CD8-positive, alpha-beta memory T cell (primary cell): ENCODE data around the gene TNP1. TPM values are rescaled to one million over a fixed set of nuclear protein-coding genes. Genes with fewer than 3 reads are reported as not detected.

Experiments used
- CTCF ChIA-PET: fragments of 350-600 bp; sonication (Branson Sonifier 250); formaldehyde crosslinking; loops from one replicate; lab custom pipeline; 2021; ENCODE audit warnings: antibody characterized with exemption; lab: Charles Lee
- POLR2A ChIA-PET: fragments of 350-600 bp; sonication (Branson Sonifier 250); formaldehyde crosslinking; loops from one replicate; lab custom pipeline; 2021; ENCODE audit warnings: antibody characterized with exemption; lab: Charles Lee
- DNase-seq, 5 donors: peaks; one replicate each; pipeline versions ENCODE4 v3.0.0 to v3.0.0-alpha.2; 2020 to 2022; ENCODE audit warnings: mixed read lengths in 1 of 5
- H3K27ac ChIP-seq: one replicate; pipeline ENCODE4 v1.7.0; 2013; ENCODE audit warnings: low read depth, mild to moderate bottlenecking, low read length, moderate library complexity
- H3K27me3 ChIP-seq: 2 replicates; pipeline ENCODE4 v1.7.0; 2013; ENCODE audit warnings: low read length, mild to moderate bottlenecking; ENCODE audit not compliant: insufficient read depth, poor library complexity, severe bottlenecking
- H3K36me3 ChIP-seq: 2 replicates; pipeline ENCODE4 v1.7.0; 2013; ENCODE audit warnings: mild to moderate bottlenecking, low read length, moderate library complexity; ENCODE audit not compliant: insufficient read depth
- H3K4me1 ChIP-seq: 2 replicates; pipeline ENCODE4 v1.7.0; 2013; ENCODE audit warnings: mild to moderate bottlenecking, low read length, moderate library complexity; ENCODE audit not compliant: insufficient read depth
- H3K4me3 ChIP-seq: 2 replicates; pipeline ENCODE4 v1.7.0; 2013; ENCODE audit warnings: mild to moderate bottlenecking, low read length
- H3K9me3 ChIP-seq: 2 replicates; pipeline ENCODE4 v1.7.0; 2013; ENCODE audit warnings: mild to moderate bottlenecking, low read length
- H3K27ac Mint-ChIP-seq, 8 donors: one replicate each; pipeline ENCODE4 v1.8.0; 2020 to 2021; ENCODE audit warnings: mixed read lengths in 8 of 8, mild to moderate bottlenecking in 6 of 8, inconsistent platforms in 3 of 8, moderate library complexity in 3 of 8
- H3K27me3 Mint-ChIP-seq, 2 donors: one replicate each; pipeline ENCODE4 v1.8.0; 2020 to 2021; ENCODE audit warnings: mixed read lengths in 2 of 2, mild to moderate bottlenecking in 1 of 2, moderate library complexity in 1 of 2
- H3K36me3 Mint-ChIP-seq, 3 donors: one replicate each; pipeline ENCODE4 v1.8.0; 2020 to 2021; ENCODE audit warnings: mixed read lengths in 3 of 3, inconsistent platforms in 1 of 3, mild to moderate bottlenecking in 1 of 3
- H3K4me1 Mint-ChIP-seq, 3 donors: one replicate each; pipeline ENCODE4 v1.8.0; 2020 to 2021; ENCODE audit warnings: mixed read lengths in 3 of 3, inconsistent platforms in 1 of 3, mild to moderate bottlenecking in 1 of 3
- H3K4me3 Mint-ChIP-seq, 7 donors: one replicate each; pipeline ENCODE4 v1.8.0; 2020 to 2021; ENCODE audit warnings: mixed read lengths in 7 of 7, mild to moderate bottlenecking in 6 of 7, moderate library complexity in 4 of 7, inconsistent platforms in 2 of 7
- H3K9me3 Mint-ChIP-seq, 5 donors: one replicate each; pipeline ENCODE4 v1.8.0; 2020 to 2022; ENCODE audit warnings: mixed read lengths in 5 of 5, mild to moderate bottlenecking in 3 of 5, moderate library complexity in 2 of 5, inconsistent platforms in 1 of 5
- polyA plus RNA-seq: library from polyadenylated mRNA; unstranded; fragments of 300-500 nt; fragmentation: Illumina TruSeq; gene quantifications from one replicate; pipeline ENCODE4 v1.2.3, GENCODE V29; 2021
- total RNA-seq, 2 experiments: library from RNA; stranded (reverse); gene quantifications; one replicate each; pipeline ENCODE4 v1.2.3, GENCODE V29; 2021

Gene TNP1
- total and polyA plus RNA-seq, 3 experiments from 2014 or later: not detected

GRCh38 chr2:216881411-216881810 lies 21.5 kb upstream of the TNP1 start:
- no peaks in the 10 kb centered on the region for H3K36me3 Mint-ChIP-seq
- peaks cover 4 to 16% of the 10 kb centered on the region in 2 donors for H3K27me3 Mint-ChIP-seq
- no peak overlapping the region for H3K27ac Mint-ChIP-seq
- peaks cover 0 to 5% (median 0%) of the 10 kb centered on the region in 3 donors for H3K4me1 Mint-ChIP-seq
- Histone ChIP-seq H3K36me3 (no peaks in the 10 kb centered on the region), H3K4me1 (peaks cover 6% of the 10 kb centered on the region), H3K9me3 (no peaks in the 10 kb centered on the region), H3K27me3 (no peaks in the 10 kb centered on the region), H3K4me3 (no peak overlapping the region), H3K27ac (peak overlapping the region; percentile 9)
- CTCF ChIA-PET: no interaction called here
- no peak for DNase-seq
- peaks cover 0 to 3% (median 0%) of the 10 kb centered on the region in 5 donors for H3K9me3 Mint-ChIP-seq
- H3K4me3 Mint-ChIP-seq: no peak overlapping the region
- POLR2A ChIA-PET: no interaction called here

GRCh38 chr2:216880509-216881184 lies 20.8 kb upstream of the TNP1 start:
- H3K27me3 ChIP-seq: no peaks in the 10 kb centered on the region
- Mint-ChIP-seq H3K27ac (peak overlapping the region in 1 of 8 donors; percentile 75), H3K36me3 (no peaks in the 10 kb centered on the region), H3K4me1 (peaks cover 0 to 5% (median 0%) of the 10 kb centered on the region in 3 donors), H3K27me3 (peaks cover 4 to 16% of the 10 kb centered on the region in 2 donors), H3K4me3 (no peak overlapping the region), H3K9me3 (peaks cover 0 to 3% (median 0%) of the 10 kb centered on the region in 5 donors)
- CTCF ChIA-PET: no interaction called here
- H3K4me1 ChIP-seq: peaks cover 6% of the 10 kb centered on the region
- H3K36me3 ChIP-seq: no peaks in the 10 kb centered on the region
- POLR2A ChIA-PET: no interaction called here
- no peaks in the 10 kb centered on the region for H3K9me3 ChIP-seq
- DNase-seq: no peak
- no peak overlapping the region for H3K4me3 ChIP-seq
- H3K27ac ChIP-seq: peak overlapping the region; percentile 32

- H3K4me1 ChIP-seq: peaks cover 6% of the 10 kb centered on the region
- Mint-ChIP-seq H3K4me1 (peaks cover 0 to 5% (median 0%) of the 10 kb centered on the region in 3 donors), H3K9me3 (peaks cover 0 to 3% (median 0%) of the 10 kb centered on the region in 5 donors), H3K27ac (peak overlapping the region in 1 of 8 donors; percentile 23), H3K4me3 (no peak overlapping the region), H3K27me3 (peaks cover 4 to 20% of the 10 kb centered on the region in 2 donors), H3K36me3 (no peaks in the 10 kb centered on the region)
- no peak overlapping the region for H3K4me3 ChIP-seq
- ChIA-PET POLR2A (no interaction called here), CTCF (no interaction called here)
- no peaks in the 10 kb centered on the region for H3K27me3 ChIP-seq
- DNase-seq: no peak
- H3K27ac ChIP-seq: peak overlapping the region; percentile 32
- no peaks in the 10 kb centered on the region for H3K36me3 ChIP-seq
- no peaks in the 10 kb centered on the region for H3K9me3 ChIP-seq
These were observed 20.1 kb upstream of the TNP1 start for GRCh38 chr2:216879727-216880508.

GRCh38 chr2:216878072-216878471 lies 18.2 kb upstream of the TNP1 start:
- H3K9me3 ChIP-seq: no peaks in the 10 kb centered on the region
- no peak overlapping the region for H3K27ac ChIP-seq
- H3K27me3 Mint-ChIP-seq: peaks cover 4 to 20% of the 10 kb centered on the region in 2 donors
- no peaks in the 10 kb centered on the region for H3K27me3 ChIP-seq
- peaks cover 6% of the 10 kb centered on the region for H3K4me1 ChIP-seq
- peaks cover 0 to 5% (median 0%) of the 10 kb centered on the region in 3 donors for H3K4me1 Mint-ChIP-seq
- no peaks in the 10 kb centered on the region for H3K36me3 Mint-ChIP-seq
- H3K36me3 ChIP-seq: no peaks in the 10 kb centered on the region
- peaks cover 0 to 3% (median 0%) of the 10 kb centered on the region in 5 donors for H3K9me3 Mint-ChIP-seq
- ChIA-PET CTCF (no interaction called here), POLR2A (no interaction called here)
- H3K4me3 Mint-ChIP-seq: no peak overlapping the region
- no peak for DNase-seq
- no peak overlapping the region for H3K4me3 ChIP-seq
- H3K27ac Mint-ChIP-seq: no peak overlapping the region

GRCh38 chr2:216877085-216877484 lies 17.2 kb upstream of the TNP1 start:
- ChIA-PET CTCF (no interaction called here), POLR2A (no interaction called here)
- no peak overlapping the region for H3K27ac ChIP-seq
- Mint-ChIP-seq H3K36me3 (no peaks in the 10 kb centered on the region), H3K27me3 (peaks cover 4 to 20% of the 10 kb centered on the region in 2 donors), H3K9me3 (peaks cover 0 to 3% (median 0%) of the 10 kb centered on the region in 5 donors), H3K27ac (no peak overlapping the region), H3K4me1 (peaks cover 0 to 5% (median 0%) of the 10 kb centered on the region in 3 donors), H3K4me3 (no peak overlapping the region)
- no peak for DNase-seq
- H3K27me3 ChIP-seq: no peaks in the 10 kb centered on the region
- no peaks in the 10 kb centered on the region for H3K9me3 ChIP-seq
- peaks cover 6% of the 10 kb centered on the region for H3K4me1 ChIP-seq
- no peaks in the 10 kb centered on the region for H3K36me3 ChIP-seq
- H3K4me3 ChIP-seq: no peak overlapping the region

- CTCF ChIA-PET: no interaction called here
- POLR2A ChIA-PET: no interaction called here
These were observed 16.0 kb upstream of the TNP1 start for GRCh38 chr2:216875862-216876261.

GRCh38 chr2:216873573-216873972 lies 13.7 kb upstream of the TNP1 start:
- H3K4me1 ChIP-seq: no peaks in the 10 kb centered on the region
- no peak overlapping the region for H3K27ac Mint-ChIP-seq
- H3K9me3 Mint-ChIP-seq: no peaks in the 10 kb centered on the region
- H3K36me3 ChIP-seq: no peaks in the 10 kb centered on the region
- H3K27me3 Mint-ChIP-seq: peaks cover 2 to 20% of the 10 kb centered on the region in 2 donors
- ChIA-PET POLR2A (no interaction called here), CTCF (no interaction called here)
- no peak for DNase-seq
- H3K36me3 Mint-ChIP-seq: no peaks in the 10 kb centered on the region
- H3K9me3 ChIP-seq: no peaks in the 10 kb centered on the region
- H3K27ac ChIP-seq: no peak overlapping the region
- no peak overlapping the region for H3K4me3 Mint-ChIP-seq
- no peak overlapping the region for H3K4me3 ChIP-seq
- H3K27me3 ChIP-seq: no peaks in the 10 kb centered on the region
- no peaks in the 10 kb centered on the region for H3K4me1 Mint-ChIP-seq

More at GRCh38 chr2:216875862-216876261, 16.0 kb upstream of the TNP1 start:
- H3K27me3 Mint-ChIP-seq: peaks cover 4 to 23% of the 10 kb centered on the region in 2 donors
- no peak for DNase-seq
- Histone ChIP-seq H3K4me1 (peaks cover 2% of the 10 kb centered on the region), H3K9me3 (no peaks in the 10 kb centered on the region), H3K27ac (no peak overlapping the region), H3K27me3 (no peaks in the 10 kb centered on the region), H3K36me3 (no peaks in the 10 kb centered on the region), H3K4me3 (no peak overlapping the region)
- H3K36me3 Mint-ChIP-seq: no peaks in the 10 kb centered on the region
- no peak overlapping the region for H3K27ac Mint-ChIP-seq
- no peaks in the 10 kb centered on the region for H3K9me3 Mint-ChIP-seq
- H3K4me3 Mint-ChIP-seq: no peak overlapping the region
- H3K4me1 Mint-ChIP-seq: peaks cover 0 to 5% (median 0%) of the 10 kb centered on the region in 3 donors

- ChIA-PET CTCF (no interaction called here), POLR2A (no interaction called here)
- Mint-ChIP-seq H3K4me1 (no peaks in the 10 kb centered on the region), H3K27ac (no peak overlapping the region), H3K4me3 (no peak overlapping the region), H3K9me3 (no peaks in the 10 kb centered on the region), H3K36me3 (no peaks in the 10 kb centered on the region), H3K27me3 (peaks cover 1 to 14% of the 10 kb centered on the region in 2 donors)
- Histone ChIP-seq H3K4me1 (no peaks in the 10 kb centered on the region), H3K27ac (no peak overlapping the region), H3K27me3 (no peaks in the 10 kb centered on the region), H3K4me3 (no peak overlapping the region), H3K9me3 (no peaks in the 10 kb centered on the region), H3K36me3 (no peaks in the 10 kb centered on the region)
- no peak for DNase-seq
These were observed 12.8 kb upstream of the TNP1 start for GRCh38 chr2:216872624-216873023.
